Stimulated activated CD4-positive, alpha-beta T cell treated with anti-CD3 and anti-CD28 coated beads, Interleukin-1b, Interleukin-23, amount 100 ng/mL, for 48 hours (primary cell): ENCODE data around the gene INHBB.
"Not testable (repeated sequence)": the region's sequence is repeated elsewhere in the genome, so short reads cannot be mapped to it uniquely, and the experiment has no call there.

ENCODE experiments used
- DNase-seq: peaks from one replicate; pipeline ENCODE4 v3.0.0-alpha.2; 2020

Gene INHBB

GRCh38 chr2:120316528-120317179 is 29.3 kb upstream of the INHBB start:
- DNase-seq = no peak

DNA sequence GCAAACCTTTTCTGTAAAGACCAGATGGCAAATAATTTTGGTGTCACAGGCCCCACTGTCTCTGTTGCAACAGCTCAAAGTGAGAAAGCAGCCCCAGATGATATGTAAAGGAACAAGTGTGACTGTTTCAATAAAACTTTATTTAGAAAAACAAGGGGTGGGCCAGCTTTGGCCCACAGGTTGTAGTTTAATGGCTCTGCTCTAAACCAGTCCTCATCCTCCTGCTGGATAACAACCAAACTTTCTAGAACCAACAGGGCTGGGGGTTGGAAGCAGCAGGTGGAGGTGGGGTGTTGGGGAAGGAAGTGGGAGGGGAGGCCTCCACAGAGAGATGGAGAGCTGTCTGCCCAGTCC is 28.8 kb upstream of the INHBB start:
- DNase-seq = no peak

DNA sequence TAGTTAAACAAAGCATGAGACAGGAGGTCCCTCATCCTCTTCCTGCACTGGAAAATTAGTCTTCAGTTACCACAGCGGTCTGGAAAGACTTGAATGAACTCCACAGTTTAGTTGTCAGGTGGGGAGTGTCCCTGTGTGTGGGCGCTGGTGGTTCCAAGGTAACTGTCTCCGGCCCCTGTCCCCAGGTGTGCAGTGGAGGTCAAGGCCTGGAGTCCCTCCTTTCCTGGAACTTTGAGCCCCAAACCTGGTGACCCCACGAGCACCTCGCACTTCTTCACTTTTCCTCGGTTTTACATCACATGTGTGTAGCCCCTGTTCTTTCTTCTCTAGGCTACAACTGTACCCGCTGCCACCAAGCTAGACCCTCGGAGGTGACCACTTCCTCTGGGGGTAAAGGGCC is 28.0 kb upstream of the INHBB start:
- DNase-seq = no peak

DNA sequence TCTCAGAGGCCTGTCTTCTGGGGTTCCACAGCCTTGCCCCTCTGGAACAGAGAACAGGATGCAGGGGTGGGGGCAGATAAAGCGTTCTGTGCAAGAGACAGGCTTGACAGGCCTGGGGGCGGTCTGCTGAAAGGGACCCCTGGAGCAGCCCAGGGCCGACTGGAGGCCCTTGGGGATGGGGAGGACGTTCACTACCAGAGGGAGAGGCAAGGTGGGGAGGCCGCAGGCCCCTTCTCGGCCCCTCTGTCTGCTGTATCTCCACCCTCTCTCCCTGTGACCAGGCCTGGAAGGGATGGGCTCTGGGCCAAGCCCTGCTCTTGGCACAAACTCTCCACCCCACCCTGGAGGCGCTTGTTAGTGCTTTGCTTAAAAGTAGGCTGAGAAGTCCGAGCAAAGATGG is 27.3 kb upstream of the INHBB start:
- no peak for DNase-seq

DNA sequence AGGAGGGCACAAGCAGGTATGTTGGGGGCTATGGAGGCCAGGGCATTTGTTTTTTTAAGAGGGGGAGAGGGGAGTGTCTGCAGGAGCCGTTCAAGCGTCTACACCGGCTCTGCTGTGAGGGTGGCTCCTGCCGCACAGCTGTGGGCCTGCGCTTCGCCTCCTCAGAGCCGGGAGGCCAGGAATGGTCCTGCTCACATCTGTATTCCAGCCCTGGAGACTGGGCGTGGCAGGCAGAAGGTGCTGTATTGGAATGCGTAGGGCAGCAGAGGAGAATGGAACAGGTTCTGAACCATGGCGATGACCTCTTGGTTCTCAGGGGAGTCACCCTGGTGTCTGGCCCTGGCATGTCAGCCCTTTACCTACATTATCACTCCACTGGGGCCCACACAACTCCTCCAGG is 26.8 kb upstream of the INHBB start:
- DNase-seq = no peak

GRCh38 chr2:120319686-120320317 is 26.1 kb upstream of the INHBB start:
- no peak for DNase-seq

- no peak for DNase-seq
Observed at GRCh38 chr2:120320318-120320851, 25.6 kb upstream of the INHBB start.

GRCh38 chr2:120320887-120321556 is 24.9 kb upstream of the INHBB start:
- DNase-seq = not testable (repeated sequence)

DNA sequence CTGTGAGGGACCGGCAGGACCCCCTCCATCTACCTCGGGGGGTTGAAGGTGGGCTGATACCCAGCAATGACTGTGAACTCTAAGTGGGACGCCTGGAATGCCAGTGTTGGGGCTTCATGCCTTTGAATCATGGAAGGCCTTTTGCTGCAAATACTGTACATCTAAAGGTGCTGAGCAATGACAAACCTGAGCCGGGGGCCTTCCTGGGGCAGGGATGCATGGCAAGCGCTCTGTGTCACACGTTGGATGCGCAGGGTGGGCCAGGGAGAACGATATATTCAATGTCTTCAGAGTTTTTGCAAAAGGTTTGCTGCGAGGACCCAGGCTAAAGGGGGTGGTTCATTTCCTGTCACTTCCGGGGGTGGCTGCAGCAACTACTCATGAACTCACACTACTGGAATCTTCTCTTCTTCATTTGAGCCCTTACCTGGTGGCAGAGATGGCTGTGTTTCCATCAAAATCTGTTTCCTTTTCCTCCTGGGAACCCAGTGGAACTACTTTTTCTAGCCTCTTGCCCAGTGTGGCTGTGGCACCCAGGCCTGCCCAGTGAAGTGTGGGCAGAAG is 24.1 kb upstream of the INHBB start:
- DNase-seq = no peak

DNA sequence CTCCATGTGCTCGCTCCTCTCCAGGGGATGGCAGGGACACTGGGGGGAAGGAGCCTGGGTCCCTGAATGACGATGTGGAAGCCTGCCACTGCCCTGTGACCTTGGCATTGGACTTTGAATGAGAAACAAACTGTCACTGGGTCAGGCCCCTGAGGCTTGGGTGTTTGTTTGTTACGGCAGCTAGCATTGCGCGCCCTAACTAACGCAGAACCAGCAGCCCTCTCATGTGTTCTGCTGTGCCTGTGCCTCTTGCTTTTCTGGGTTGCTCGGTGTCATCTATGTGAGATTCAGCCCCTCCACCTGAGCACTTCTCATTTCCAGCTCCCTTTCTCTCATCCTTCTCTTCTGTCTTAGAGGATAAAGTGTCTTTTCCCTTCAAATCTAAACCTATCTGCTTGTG is 23.6 kb upstream of the INHBB start:
- no peak for DNase-seq

DNA sequence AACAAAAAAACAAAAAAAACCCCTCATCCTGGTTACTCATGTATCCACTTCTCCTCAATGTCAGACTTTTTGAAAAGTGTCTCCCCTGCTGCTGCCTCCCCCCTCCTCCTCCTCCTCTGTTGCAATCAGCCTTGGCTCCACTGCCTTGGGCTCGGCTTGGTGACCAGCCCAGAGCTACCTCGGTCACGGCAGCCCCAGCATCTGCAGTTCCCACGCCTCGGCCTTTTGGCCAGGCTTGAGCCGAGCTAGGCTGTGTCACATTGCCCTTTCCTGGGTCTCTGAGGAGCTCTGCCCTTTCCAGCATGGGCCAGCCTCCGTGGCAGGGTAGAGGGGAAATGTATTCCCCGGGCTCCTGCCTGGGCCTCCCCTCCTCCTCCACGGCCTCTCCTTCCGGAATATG is 22.7 kb upstream of the INHBB start:
- DNase-seq = no peak

- no peak for DNase-seq
Observed at GRCh38 chr2:120323807-120324399, 22.0 kb upstream of the INHBB start.

DNA sequence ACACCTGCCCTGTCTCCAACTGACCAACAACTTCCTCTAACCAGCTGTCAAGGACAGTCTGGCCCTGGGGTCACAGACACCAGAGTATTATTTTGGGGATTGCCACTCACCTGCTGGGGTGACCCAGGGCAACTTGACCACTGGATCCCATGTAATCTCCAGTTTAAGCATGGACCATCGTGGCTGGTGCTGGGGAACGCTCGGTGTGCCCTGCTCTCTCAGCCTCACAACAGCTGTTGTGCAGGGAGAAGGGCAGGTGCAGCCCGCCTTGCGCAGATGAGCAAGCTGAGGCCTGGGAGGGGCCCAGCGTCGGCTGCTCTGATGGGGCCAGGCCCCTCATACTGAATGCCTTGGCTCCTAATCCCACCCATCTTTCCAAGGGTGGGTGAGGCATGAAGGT is 21.0 kb upstream of the INHBB start:
- DNase-seq = no peak

DNA sequence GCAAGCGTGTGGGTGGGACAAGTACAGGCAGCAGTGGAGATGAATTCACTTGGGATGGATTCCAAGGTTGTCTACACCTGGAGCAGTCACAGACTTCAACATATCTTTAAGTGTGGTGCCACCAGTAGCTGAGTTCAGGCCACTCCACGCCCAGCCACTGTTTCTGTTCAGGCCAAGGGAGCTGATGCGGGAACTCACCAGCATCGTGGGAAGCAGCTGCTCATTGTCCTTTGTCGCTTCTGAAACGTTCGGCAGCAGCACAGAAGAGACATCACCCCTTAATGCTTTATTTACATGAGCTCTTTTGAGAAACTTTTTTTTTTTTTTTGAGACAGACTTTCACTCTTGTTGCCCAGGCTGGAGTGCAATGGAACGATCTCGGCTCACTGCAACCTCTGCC is 19.9 kb upstream of the INHBB start:
- no peak for DNase-seq

GRCh38 chr2:120330946-120331822 is 14.8 kb upstream of the INHBB start:
- no peak for DNase-seq

DNA sequence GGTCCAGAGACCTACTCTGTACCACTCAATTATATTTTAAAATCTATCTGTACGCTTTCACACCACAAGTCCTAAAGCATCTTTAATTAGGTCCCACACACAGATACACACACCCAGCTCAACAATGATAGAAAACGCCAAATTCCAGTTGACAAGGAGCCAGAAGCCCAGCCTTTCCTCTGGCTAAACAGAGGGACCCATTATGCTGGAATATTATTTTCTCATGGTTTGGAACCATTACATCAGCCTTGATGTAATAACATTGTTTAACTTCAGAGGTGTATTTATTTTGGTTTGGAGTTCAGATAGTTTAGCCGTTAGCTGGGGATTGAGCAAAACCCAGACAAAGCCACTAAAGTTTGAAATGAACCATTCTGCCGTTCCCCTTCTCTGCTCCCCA is 14.0 kb upstream of the INHBB start:
- no peak for DNase-seq

- no peak for DNase-seq
Observed at GRCh38 chr2:120332384-120332783, 13.6 kb upstream of the INHBB start.

- DNase-seq = no peak
Observed at GRCh38 chr2:120334068-120334467, 11.9 kb upstream of the INHBB start.

- no peak for DNase-seq
Observed at GRCh38 chr2:120336749-120337148, 9.2 kb upstream of the INHBB start.

DNA sequence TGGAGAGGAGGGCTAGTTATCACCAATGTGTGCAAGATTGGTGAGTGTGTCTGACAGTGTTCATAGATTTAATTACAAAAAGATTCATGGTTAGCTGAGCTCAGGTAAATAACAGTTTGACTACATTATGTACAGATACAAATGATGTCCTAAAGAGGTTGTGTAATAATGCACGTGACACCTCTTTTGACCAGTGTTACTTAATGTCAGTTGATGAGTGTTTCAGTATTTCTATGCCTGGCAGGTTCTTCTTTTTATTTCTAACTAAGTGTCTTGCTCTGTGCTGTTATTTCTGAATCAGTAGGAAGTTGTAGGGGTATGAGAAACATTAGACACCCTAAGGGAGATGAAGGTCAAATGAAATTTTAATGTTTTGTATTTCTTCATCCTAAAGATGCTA is 7.9 kb upstream of the INHBB start:
- DNase-seq = no peak

DNA sequence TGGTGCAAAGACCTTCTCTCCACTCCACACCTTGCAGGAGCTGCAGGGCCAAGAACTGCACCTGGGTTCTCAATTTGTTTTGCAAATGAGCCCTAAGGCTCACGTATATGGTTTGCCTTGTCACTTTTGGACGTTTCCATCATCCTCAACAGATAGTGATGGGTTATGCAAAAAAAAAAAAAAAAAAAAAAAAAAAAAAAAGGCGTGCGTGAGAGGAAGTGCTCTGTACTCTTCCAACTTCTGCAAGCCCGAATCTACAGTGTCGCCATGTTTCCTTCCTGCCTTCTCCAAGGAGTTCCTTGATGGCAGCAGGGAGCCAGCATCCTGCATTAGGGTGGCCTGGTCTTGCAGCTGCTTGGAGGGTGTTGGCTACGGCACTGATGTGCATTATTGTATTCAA is 4.0 kb upstream of the INHBB start:
- no peak for DNase-seq

DNA sequence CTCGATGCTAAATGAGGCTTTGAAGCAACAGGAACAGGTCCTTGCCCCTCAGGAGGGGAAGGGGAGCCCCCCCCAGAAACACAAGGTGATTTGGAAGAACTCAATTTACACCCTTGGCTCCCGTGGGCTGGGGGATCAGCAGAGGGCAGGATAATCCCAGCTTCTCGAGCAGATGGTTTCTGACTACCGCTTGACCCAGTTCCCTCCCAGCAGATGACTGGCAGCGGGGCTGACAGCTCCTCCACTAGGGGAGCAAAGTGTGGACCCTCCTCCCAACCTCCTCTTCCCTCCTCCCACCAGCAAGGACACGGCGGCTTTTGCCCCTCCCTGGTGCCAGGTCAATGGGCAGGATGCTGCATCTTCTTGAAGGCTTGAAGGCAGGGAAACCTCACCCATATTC is 3.5 kb upstream of the INHBB start:
- DNase-seq = no peak

DNA sequence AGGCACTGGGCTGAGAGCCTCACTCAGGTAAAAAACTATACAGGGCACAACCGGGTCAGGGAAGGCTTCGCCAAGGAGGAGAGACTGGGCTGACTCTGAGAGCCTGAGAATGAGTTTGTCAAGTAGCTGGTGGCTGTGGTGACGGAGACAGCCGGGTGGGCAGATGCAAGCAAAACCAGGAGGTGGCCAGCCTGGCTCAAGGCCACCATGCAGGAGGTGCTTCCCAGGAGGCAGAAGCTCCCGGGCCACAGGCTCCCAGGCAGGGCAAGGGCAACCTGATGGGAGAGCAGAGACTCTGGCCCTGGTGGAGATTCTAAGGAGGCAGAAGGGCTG is 2.9 kb upstream of the INHBB start:
- no peak for DNase-seq
